PFSK-1 (cell line): Measurements from ENCODE around the gene LZTS2.

Experiments used
- FOXP2 ChIP-seq: optimal IDR thresholded peaks from 2 replicates; pipeline ENCODE3; 2011; ENCODE audit warnings: borderline replicate concordance, control low read depth, inconsistent platforms; ENCODE audit not compliant: insufficient read depth; ENCODE audit errors: extremely low read length, extremely low read depth
- POLR2AphosphoS5 ChIP-seq: IDR thresholded peaks from 2 replicates; pipeline ENCODE4 v1.6.1; 2012; ENCODE audit warnings: low read depth, mild to moderate bottlenecking, control low read depth, low read length, moderate library complexity
- SIN3A ChIP-seq: IDR thresholded peaks from 2 replicates; pipeline ENCODE4 v1.6.1; 2012; ENCODE audit warnings: mild to moderate bottlenecking, low read length, moderate library complexity, borderline replicate concordance; ENCODE audit not compliant: insufficient read depth
- TAF1 ChIP-seq: IDR thresholded peaks from 2 replicates; pipeline ENCODE4 v1.6.1; 2012; ENCODE audit warnings: low read length, control low read depth, borderline replicate concordance; ENCODE audit not compliant: insufficient read depth
- TF ChIP-seq, protein P1 (sequence below), 2 experiments: IDR thresholded peaks; 2 replicates each; pipeline versions ENCODE4 v1.6.1 to v1.8.0; 2011 to 2012; ENCODE audit warnings: low read depth in 2 of 2, low read length in 2 of 2, control low read depth in 1 of 2, inconsistent platforms in 1 of 2, mild to moderate bottlenecking in 1 of 2, moderate library complexity in 1 of 2; ENCODE audit not compliant: insufficient read depth in 1 of 2

Gene LZTS2

DNA sequence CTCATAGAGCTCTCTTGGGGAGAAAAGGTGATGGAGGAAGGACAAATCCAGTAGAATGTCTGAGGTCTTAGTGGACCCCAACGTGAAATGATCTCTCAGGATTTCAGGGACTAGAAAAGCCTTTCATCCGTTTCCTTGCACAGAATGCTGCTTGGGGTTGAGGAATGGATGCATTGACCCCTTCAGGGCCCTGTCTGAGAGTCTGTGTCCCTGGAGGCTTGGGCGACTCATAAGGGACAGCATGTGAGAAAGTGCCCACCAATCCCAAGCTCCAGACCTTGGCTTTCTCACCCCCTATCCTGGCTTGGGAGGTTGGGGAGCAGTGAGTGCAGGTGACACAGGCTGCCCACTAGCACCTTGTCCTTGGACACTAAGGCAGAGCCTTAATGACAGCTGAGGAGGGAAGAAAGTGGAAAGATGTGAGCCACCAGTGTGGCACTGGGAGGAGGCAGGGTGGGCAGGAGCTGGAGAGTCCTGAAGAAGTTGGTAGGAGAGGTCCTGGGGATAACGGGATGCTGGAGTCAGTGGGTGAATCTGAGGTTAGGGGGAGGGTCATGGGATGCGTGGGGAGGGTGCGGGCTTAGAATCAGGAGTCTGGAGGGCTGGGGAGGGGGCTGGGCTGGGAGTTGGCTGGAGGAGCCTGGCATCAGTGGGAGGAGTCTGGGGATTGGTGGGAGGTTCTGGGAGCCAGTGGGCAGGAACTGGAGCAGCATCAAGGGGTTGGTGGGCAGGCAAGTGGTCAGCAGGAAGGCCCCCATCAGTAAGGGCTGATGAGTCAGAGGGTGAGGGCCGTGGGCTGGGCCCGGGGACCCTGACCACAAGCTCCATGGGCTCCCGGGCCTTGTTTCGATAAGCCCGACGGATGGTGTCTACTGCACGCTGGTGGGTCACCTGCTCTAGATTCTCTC is 8.6 kb downstream of the LZTS2 start:
- TF ChIP-seq SIN3A (no peak), FOXP2 (no peak), TAF1 (no peak), POLR2AphosphoS5 (no peak)
- TF ChIP-seq, protein P1, sequence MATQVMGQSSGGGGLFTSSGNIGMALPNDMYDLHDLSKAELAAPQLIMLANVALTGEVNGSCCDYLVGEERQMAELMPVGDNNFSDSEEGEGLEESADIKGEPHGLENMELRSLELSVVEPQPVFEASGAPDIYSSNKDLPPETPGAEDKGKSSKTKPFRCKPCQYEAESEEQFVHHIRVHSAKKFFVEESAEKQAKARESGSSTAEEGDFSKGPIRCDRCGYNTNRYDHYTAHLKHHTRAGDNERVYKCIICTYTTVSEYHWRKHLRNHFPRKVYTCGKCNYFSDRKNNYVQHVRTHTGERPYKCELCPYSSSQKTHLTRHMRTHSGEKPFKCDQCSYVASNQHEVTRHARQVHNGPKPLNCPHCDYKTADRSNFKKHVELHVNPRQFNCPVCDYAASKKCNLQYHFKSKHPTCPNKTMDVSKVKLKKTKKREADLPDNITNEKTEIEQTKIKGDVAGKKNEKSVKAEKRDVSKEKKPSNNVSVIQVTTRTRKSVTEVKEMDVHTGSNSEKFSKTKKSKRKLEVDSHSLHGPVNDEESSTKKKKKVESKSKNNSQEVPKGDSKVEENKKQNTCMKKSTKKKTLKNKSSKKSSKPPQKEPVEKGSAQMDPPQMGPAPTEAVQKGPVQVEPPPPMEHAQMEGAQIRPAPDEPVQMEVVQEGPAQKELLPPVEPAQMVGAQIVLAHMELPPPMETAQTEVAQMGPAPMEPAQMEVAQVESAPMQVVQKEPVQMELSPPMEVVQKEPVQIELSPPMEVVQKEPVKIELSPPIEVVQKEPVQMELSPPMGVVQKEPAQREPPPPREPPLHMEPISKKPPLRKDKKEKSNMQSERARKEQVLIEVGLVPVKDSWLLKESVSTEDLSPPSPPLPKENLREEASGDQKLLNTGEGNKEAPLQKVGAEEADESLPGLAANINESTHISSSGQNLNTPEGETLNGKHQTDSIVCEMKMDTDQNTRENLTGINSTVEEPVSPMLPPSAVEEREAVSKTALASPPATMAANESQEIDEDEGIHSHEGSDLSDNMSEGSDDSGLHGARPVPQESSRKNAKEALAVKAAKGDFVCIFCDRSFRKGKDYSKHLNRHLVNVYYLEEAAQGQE (IDR thresholded peaks at IDR 0.05; ENCODE audit: insufficient read depth in 1 of 2, low read depth in 2 of 2, low read length in 2 of 2), result no peak

DNA sequence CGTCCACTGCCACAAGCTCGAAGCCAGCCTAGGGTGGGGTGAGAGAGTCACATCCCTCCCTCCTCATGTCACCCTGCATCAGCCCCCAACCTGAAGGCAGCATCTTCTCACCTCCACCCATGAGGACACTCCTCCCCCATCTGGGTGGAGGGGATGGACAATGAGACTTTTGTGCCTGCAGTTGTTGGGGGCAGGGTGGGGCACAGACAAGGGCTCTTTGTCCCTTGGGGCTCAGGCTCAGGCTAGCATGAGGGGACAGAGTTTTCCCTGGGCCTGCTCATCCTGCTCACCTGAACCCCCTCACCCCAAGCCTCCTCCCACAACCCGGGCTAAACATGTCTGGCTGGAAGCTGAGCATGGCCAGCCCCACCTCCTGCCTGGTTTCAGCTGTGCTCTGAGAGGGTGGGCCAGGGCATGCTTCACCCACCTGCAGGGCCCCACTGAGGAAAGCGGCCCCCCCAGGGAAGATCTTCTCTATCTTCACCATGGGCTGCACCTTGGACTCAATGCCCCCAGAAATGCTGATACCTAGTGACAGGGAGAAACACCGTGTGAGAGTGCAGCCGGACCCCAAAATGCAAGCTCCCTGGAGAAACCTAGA is 9.3 kb downstream of the LZTS2 start:
- TF ChIP-seq SIN3A (no peak), POLR2AphosphoS5 (no peak), TAF1 (no peak), FOXP2 (no peak)
- TF ChIP-seq, protein P1 (IDR thresholded peaks at IDR 0.05; ENCODE audit: insufficient read depth in 1 of 2, low read depth in 2 of 2, low read length in 2 of 2), result no peak

DNA sequence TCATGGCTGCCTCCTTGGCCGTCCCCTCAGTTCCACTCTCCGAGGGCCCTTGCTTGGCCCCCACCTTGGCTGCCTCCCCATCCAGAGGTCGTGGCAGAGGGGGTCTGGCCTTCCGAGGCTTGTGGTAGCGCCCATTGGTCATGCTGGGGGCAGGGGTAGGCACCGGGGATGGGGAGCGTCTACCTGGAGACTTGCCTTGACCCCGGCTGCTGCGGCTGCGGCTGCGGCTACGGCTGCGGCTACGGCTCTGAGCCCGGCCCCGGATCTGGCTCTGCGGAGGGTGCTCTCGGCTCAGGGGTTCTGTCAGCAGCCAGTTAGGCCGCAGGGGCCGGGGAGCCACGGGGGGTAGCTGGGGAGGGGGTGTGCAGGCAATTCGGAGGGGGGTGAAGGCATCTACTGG is 10.7 kb downstream of the LZTS2 start:
- TF ChIP-seq SIN3A (no peak), TAF1 (no peak), POLR2AphosphoS5 (no peak), FOXP2 (no peak)
- TF ChIP-seq, protein P1 (IDR thresholded peaks at IDR 0.05; ENCODE audit: insufficient read depth in 1 of 2, low read depth in 2 of 2, low read length in 2 of 2), result no peak

DNA sequence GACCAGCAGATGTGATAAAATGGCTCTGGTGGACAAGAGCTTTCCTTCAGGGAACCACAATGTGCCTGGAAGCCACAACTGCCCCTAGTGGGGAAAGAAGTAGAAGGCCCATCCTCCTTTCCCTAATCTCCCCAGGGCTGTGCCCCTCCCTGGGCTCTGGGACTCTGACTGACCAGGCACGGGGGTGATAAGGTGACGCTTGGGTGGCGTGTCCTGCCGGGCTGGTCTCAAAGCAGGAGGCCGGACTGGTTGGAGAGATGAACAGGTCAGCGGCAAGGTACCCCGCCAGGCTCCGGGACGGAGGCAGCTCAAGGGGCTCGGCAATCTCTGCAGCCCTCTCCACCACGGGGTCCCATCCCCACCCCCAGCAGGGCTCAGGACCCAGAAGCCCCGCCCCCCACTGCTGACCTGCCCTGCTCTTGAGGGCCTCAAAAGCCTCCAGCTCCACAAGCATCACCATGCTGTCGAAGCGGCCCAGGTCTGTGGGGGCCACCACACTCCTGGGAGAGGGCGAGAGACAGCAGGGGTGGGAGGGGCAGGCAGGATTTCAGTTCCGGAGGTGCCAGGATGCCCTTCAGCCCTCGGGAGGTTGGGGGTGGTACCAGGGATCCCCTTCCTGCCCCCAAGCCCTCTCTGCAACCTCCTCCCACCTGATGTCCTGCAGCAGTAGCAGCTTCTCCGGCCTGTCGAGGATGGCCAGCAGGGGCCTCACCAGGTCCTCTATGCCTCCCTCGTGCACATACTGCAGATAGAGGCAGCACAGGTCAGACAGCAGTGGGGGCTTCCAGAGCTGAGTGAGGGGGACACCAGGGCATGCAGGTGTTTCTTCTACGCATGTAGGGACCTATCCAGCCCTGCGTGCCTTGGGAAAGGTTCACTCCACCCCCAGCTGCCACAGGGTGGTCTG is 12.2 kb downstream of the LZTS2 start:
- no peak for TF ChIP-seq FOXP2
- TF ChIP-seq, protein P1 (IDR thresholded peaks at IDR 0.05; ENCODE audit: insufficient read depth in 1 of 2, low read depth in 2 of 2, low read length in 2 of 2), result no peak
- no peak for TF ChIP-seq TAF1
- no peak for TF ChIP-seq POLR2AphosphoS5
- no peak for TF ChIP-seq SIN3A
